HFF-Myc (cell line): ENCODE results near the gene SSR2.
"Not testable (repeated sequence)": the region's sequence is repeated elsewhere in the genome, so short reads cannot be mapped to it uniquely, and the experiment has no call there.

Experiments used
- DNase-seq: peaks from one replicate; pipeline ENCODE4 v3.0.0-alpha.2; 2011; ENCODE audit warnings: low read depth; ENCODE audit errors: extremely low read depth
- H3K4me3 ChIP-seq: replicated peaks from 2 replicates; pipeline ENCODE4 v1.5.1; 2011; ENCODE audit warnings: low read depth, mild to moderate bottlenecking, control low read depth, low read length
- TF ChIP-seq, protein P1 (sequence below): IDR thresholded peaks from 2 replicates; pipeline ENCODE4 v1.5.1; 2012; ENCODE audit warnings: mild to moderate bottlenecking, low read depth, low read length, control low read depth; ENCODE audit errors: missing control alignments

Gene SSR2

GRCh38 chr1:156045076-156045475 lies 24.3 kb upstream of the SSR2 start:
- no peak overlapping the region for H3K4me3 ChIP-seq
- TF ChIP-seq, protein P1, sequence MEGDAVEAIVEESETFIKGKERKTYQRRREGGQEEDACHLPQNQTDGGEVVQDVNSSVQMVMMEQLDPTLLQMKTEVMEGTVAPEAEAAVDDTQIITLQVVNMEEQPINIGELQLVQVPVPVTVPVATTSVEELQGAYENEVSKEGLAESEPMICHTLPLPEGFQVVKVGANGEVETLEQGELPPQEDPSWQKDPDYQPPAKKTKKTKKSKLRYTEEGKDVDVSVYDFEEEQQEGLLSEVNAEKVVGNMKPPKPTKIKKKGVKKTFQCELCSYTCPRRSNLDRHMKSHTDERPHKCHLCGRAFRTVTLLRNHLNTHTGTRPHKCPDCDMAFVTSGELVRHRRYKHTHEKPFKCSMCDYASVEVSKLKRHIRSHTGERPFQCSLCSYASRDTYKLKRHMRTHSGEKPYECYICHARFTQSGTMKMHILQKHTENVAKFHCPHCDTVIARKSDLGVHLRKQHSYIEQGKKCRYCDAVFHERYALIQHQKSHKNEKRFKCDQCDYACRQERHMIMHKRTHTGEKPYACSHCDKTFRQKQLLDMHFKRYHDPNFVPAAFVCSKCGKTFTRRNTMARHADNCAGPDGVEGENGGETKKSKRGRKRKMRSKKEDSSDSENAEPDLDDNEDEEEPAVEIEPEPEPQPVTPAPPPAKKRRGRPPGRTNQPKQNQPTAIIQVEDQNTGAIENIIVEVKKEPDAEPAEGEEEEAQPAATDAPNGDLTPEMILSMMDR: no peak
- no peak for DNase-seq

GRCh38 chr1:156042828-156043227 lies 22.1 kb upstream of the SSR2 start:
- TF ChIP-seq, protein P1: no peak
- DNase-seq: no peak
- no peak overlapping the region for H3K4me3 ChIP-seq

- not testable (repeated sequence) for DNase-seq
Measured at GRCh38 chr1:156034991-156035390, 14.2 kb upstream of the SSR2 start.

DNA sequence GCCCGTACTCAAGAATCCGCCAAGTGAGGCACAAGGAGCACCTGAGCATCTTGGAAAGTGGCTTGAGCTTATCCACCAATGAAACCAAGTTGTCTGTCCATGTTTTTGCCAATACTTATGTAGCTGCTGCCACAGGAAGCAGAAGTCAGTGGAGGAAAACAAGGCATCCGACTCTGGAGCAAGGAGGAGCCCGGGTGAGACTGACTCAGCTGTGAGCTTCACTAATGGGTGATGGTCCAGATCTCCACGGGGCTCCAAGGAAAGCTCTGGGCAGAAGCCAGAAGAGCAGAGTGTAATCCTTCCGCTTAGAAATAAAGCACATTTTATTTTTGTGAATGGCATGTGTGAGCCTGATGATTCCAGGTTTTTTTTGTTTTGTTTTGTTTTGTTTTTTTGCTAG lies 12.3 kb upstream of the SSR2 start:
- TF ChIP-seq, protein P1: no peak
- DNase-seq: no peak
- no peak overlapping the region for H3K4me3 ChIP-seq

More at GRCh38 chr1:156034991-156035390, 14.2 kb upstream of the SSR2 start:
- not testable (repeated sequence) for H3K4me3 ChIP-seq

- no peak overlapping the region for H3K4me3 ChIP-seq
- TF ChIP-seq, protein P1: no peak
- DNase-seq: no peak
Measured at GRCh38 chr1:156026588-156026987, 5.8 kb upstream of the SSR2 start.

DNA sequence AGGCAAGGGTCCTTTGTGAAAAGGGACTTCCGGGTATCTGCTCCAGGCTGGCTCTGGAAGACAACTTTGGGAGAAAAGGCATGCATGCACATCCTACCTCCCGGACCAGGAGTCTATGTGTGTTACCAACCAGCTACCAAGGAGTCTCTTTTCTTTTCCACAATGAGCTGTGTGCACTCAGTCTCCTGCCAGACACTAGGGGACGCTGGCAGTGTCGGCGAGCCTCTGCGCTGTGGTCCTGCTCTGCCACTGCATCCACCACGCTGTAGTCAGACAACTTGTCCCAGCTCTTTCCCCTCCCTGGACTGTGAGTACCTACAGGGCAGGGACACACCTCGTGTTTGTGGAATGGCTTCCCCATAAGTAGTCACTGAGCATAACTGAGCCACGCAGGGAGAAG lies 5.1 kb upstream of the SSR2 start:
- TF ChIP-seq, protein P1: peak; percentile 70
- H3K4me3 ChIP-seq: no peak overlapping the region
- no peak for DNase-seq

GRCh38 chr1:156024801-156025200 lies 4.0 kb upstream of the SSR2 start:
- H3K4me3 ChIP-seq: no peak overlapping the region
- no peak for DNase-seq
- TF ChIP-seq, protein P1: no peak
